NB4 (cell line): ENCODE measurements around the gene GZMB.

ENCODE experiments used
- MYC ChIP-seq: IDR thresholded peaks from 2 replicates; pipeline ENCODE4 v1.6.1; 2011; ENCODE audit warnings: low read depth, low read length
- TF ChIP-seq, protein P1 (sequence below): IDR thresholded peaks from one replicate; pipeline ENCODE4 v1.5.1; 2012; ENCODE audit warnings: low read depth, low read length
- TF ChIP-seq, protein P2 (sequence below): IDR thresholded peaks from 2 replicates; pipeline ENCODE4 v1.6.1; 2011; ENCODE audit warnings: low read depth, low read length

DNA sequence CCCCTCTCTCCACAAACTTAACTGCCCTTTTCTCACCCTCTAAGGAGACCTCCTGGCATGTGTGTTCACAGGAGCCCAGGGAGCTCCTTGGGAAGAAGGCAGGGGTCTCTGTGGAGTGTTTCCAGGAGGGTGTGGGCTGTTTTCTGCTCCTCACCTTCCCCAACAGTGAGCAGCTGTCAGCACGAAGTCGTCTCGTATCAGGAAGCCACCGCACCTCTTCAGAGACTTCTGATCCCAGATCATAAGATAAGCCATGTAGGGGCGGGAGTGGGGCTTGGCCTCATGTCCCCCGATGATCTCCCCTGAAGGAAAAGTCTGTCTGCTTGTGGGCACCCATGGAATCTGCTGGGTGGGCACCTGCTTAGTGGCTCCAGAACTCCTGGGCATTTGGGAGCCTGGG lies 1.2 kb downstream of the GZMB start:
- TF ChIP-seq, protein P1, sequence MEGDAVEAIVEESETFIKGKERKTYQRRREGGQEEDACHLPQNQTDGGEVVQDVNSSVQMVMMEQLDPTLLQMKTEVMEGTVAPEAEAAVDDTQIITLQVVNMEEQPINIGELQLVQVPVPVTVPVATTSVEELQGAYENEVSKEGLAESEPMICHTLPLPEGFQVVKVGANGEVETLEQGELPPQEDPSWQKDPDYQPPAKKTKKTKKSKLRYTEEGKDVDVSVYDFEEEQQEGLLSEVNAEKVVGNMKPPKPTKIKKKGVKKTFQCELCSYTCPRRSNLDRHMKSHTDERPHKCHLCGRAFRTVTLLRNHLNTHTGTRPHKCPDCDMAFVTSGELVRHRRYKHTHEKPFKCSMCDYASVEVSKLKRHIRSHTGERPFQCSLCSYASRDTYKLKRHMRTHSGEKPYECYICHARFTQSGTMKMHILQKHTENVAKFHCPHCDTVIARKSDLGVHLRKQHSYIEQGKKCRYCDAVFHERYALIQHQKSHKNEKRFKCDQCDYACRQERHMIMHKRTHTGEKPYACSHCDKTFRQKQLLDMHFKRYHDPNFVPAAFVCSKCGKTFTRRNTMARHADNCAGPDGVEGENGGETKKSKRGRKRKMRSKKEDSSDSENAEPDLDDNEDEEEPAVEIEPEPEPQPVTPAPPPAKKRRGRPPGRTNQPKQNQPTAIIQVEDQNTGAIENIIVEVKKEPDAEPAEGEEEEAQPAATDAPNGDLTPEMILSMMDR: no peak
- TF ChIP-seq, protein P2, sequence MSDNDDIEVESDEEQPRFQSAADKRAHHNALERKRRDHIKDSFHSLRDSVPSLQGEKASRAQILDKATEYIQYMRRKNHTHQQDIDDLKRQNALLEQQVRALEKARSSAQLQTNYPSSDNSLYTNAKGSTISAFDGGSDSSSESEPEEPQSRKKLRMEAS: no peak
- no peak for TF ChIP-seq MYC
